Measurements from ENCODE around the gene CCND1. TPM values are rescaled to one million over a fixed set of nuclear protein-coding genes. Genes with fewer than 3 reads are reported as not detected.

Gene CCND1
- total and polyA plus RNA-seq, 2 experiments from 2014 or later: 80.2 to 81.9 TPM

DNA sequence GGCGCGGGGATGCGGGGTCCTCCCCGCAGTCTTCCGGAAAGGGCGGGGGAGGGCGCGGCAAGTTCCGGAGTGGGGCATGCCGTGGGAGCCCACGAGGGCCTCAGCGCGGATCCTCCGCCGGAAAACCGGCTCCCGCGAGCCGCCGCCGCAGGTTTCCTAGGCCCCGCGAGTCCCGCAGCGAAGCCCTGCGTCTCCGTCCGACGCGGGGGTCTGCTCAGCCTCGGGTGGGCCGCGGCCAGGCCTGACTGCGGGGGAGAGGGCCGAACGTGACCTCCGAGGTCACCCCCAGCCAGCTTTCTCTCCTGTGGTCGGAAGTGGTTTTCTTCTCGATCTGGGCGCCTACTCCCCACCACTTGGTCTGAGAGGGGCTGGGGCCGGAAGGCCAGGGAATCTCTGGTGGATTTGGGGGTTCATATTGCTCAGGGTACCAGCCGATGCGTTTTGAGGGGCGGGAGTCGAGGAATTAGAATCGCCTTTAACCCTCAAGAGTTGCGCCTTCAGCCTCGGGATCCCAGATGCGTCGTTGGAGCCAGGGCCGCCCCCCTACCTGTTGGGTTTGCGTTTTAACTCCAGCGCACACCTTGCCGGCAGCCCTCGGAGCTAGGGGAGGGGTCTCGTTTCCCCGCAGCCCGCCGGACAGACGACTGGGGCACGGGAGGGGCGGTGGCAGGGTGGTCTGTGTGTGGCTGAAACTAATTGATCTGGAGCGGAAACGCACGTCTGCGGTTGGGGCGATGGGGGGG, 3.6 kb upstream of the CCND1 start:
- peak overlapping the region; percentile 92 for H3K4me2 ChIP-seq
- peak overlapping the region; percentile 44 for H2AFZ ChIP-seq
- no peak for DNase-seq (ENCODE audit: low spot score)
- WGBS (ENCODE audit: low lambda C conversion rate, missing lambda C conversion rate): 11% methylated on average over 40 of the region's 67 CpGs
- peak overlapping the region; percentile 59 for H3K27ac ChIP-seq
- no peaks in the 10 kb centered on the region for H4K20me1 ChIP-seq (ENCODE audit: insufficient read depth, poor library complexity, severe bottlenecking)
- H3K9me2 ChIP-seq (replicated peaks; ENCODE audit: insufficient read depth): no peaks in the 10 kb centered on the region
- no peak overlapping the region for H3K4me3 ChIP-seq
- no peaks in the 10 kb centered on the region for H3K36me3 ChIP-seq (replicated peaks; ENCODE audit: insufficient read depth, low read depth)
- peaks cover 42% of the 10 kb centered on the region for H3K4me1 ChIP-seq (ENCODE audit: insufficient read depth)
- H3K27me3 ChIP-seq: peaks cover 12% of the 10 kb centered on the region
- TF ChIP-seq EZH2phosphoT487 (IDR thresholded peaks at IDR 0.05; ENCODE audit: low read depth, severe bottlenecking, unreplicated experiment) (no peak), EZH2 (IDR thresholded peaks at IDR 0.05; ENCODE audit: borderline replicate concordance) (no peak)
- TF ChIP-seq, protein P1, sequence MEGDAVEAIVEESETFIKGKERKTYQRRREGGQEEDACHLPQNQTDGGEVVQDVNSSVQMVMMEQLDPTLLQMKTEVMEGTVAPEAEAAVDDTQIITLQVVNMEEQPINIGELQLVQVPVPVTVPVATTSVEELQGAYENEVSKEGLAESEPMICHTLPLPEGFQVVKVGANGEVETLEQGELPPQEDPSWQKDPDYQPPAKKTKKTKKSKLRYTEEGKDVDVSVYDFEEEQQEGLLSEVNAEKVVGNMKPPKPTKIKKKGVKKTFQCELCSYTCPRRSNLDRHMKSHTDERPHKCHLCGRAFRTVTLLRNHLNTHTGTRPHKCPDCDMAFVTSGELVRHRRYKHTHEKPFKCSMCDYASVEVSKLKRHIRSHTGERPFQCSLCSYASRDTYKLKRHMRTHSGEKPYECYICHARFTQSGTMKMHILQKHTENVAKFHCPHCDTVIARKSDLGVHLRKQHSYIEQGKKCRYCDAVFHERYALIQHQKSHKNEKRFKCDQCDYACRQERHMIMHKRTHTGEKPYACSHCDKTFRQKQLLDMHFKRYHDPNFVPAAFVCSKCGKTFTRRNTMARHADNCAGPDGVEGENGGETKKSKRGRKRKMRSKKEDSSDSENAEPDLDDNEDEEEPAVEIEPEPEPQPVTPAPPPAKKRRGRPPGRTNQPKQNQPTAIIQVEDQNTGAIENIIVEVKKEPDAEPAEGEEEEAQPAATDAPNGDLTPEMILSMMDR (IDR thresholded peaks at IDR 0.05; ENCODE audit: poor library complexity): no peak
- H3K9me3 ChIP-seq (ENCODE audit: low read depth): no peaks in the 10 kb centered on the region
- peaks cover 12% of the 10 kb centered on the region for H3K79me2 ChIP-seq

DNA sequence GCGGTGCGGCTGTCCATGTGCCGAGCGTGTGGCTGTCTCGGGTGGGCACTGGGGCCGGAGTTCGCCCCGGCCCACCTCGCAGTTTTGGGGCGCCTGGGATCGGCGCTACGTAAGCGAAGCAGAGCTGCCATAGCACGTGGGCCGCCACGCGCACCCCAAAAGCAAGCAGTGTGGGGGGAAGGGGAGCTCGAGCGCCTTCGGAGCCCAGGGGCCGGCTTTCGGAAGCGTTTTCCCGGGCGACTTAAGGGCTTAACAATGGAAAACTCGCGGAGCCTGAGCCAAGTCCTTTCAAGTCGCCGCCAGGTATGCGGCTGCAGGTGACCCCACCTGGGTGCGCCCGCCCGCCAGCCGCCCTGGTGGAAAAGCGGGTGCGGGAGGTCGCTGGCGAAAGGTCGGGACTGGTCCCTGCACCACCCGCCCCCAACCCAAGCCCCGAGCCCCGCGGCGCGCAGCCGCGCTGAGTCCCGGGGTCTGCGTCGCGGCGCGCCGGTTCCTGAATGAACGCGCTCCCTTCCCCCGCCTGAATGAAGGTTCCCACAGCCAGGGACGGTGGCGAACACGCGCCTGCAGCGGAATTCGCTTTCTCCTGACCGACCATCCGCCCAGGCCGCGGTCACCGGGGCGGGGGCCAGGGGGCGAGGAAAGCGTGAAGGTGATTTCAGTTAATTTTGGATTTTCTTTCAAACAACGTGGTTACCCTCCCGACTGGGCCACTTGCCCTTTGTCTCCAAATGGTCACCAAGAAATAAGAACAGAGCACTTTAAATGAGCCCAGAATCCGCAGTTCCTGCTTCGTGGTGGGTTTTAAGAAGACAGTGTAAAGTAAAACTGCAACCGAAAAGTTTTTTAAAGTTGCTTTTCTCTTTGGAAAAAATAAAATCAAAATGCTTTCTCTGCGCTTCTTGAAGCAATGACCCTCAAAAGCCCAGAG, 2.8 kb upstream of the CCND1 start:
- WGBS (ENCODE audit: low lambda C conversion rate, missing lambda C conversion rate): 2% methylated on average over 60 of the region's 78 CpGs
- H4K20me1 ChIP-seq (ENCODE audit: insufficient read depth, poor library complexity, severe bottlenecking): no peaks in the 10 kb centered on the region
- H3K4me2 ChIP-seq: peak overlapping the region; percentile 92
- peaks cover 12% of the 10 kb centered on the region for H3K27me3 ChIP-seq
- TF ChIP-seq, protein P1 (IDR thresholded peaks at IDR 0.05; ENCODE audit: poor library complexity): no peak
- TF ChIP-seq EZH2phosphoT487 (IDR thresholded peaks at IDR 0.05; ENCODE audit: low read depth, severe bottlenecking, unreplicated experiment) (no peak), EZH2 (IDR thresholded peaks at IDR 0.05; ENCODE audit: borderline replicate concordance) (no peak)
- peak overlapping the region; percentile 15 for H3K4me3 ChIP-seq
- H3K36me3 ChIP-seq (replicated peaks; ENCODE audit: insufficient read depth, low read depth): no peaks in the 10 kb centered on the region
- peak overlapping the region; percentile 59 for H3K27ac ChIP-seq
- DNase-seq (ENCODE audit: low spot score): peak; percentile 83
- H3K79me2 ChIP-seq: peaks cover 20% of the 10 kb centered on the region
- peak overlapping the region; percentile 44 for H2AFZ ChIP-seq
- peaks cover 45% of the 10 kb centered on the region for H3K4me1 ChIP-seq (ENCODE audit: insufficient read depth)
- H3K9me2 ChIP-seq (replicated peaks; ENCODE audit: insufficient read depth): no peaks in the 10 kb centered on the region
- no peaks in the 10 kb centered on the region for H3K9me3 ChIP-seq (ENCODE audit: low read depth)

DNA sequence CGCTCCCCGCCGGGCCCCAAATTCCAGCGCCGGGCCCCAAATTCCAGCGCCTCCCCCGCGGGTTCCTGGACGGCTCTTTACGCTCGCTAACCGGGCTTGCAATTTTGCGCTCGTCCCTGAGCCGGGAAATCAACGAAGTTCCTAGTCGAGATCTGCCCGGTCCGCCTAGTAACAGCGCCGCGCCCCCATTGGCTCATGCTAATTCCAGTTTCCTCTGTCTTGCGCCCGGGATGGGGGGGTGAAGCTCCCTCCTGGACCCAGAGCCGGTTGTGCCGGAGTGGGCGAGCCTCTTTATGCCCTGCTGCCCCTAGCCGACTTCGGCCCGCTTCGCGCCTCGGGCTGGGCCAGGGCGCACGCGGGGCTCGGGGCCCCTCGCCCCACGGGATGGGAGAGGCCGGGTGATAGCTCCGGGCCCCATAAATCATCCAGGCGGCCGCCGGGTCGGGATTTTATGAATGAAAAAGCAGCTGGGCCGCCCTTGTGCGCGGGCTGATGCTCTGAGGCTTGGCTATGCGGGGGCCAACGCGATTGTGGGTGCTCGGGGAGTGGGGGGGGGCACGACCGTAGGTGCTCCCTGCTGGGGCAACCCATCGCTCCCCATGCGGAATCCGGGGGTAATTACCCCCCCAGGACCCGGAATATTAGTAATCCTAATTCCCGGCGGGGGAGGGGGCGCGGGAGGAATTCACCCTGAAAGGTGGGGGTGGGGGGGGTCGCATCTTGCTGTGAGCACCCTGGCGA, 1.8 kb upstream of the CCND1 start:
- Histone ChIP-seq H3K27me3 (peaks cover 12% of the 10 kb centered on the region), H3K36me3 (replicated peaks; ENCODE audit: insufficient read depth, low read depth) (no peaks in the 10 kb centered on the region), H3K4me2 (peak overlapping the region; percentile 92), H3K79me2 (peaks cover 27% of the 10 kb centered on the region), H4K20me1 (ENCODE audit: insufficient read depth, poor library complexity, severe bottlenecking) (peaks cover 7% of the 10 kb centered on the region), H3K9me3 (ENCODE audit: low read depth) (no peaks in the 10 kb centered on the region), H3K9me2 (replicated peaks; ENCODE audit: insufficient read depth) (no peaks in the 10 kb centered on the region), H3K4me1 (ENCODE audit: insufficient read depth) (peaks cover 53% of the 10 kb centered on the region), H2AFZ (peak overlapping the region; percentile 44), H3K4me3 (peak overlapping the region; percentile 37), H3K27ac (peak overlapping the region; percentile 59)
- no peak for TF ChIP-seq EZH2phosphoT487 (IDR thresholded peaks at IDR 0.05; ENCODE audit: low read depth, severe bottlenecking, unreplicated experiment)
- no peak for TF ChIP-seq EZH2 (IDR thresholded peaks at IDR 0.05; ENCODE audit: borderline replicate concordance)
- TF ChIP-seq, protein P1 (IDR thresholded peaks at IDR 0.05; ENCODE audit: poor library complexity): no peak
- DNase-seq (ENCODE audit: low spot score): peak; percentile 96
- WGBS (ENCODE audit: low lambda C conversion rate, missing lambda C conversion rate): under 1% methylated on average over 42 of the region's 64 CpGs

Measured in hepatocyte (in vitro differentiated cells).